ENCODE results near the gene CHADL. TPM values are rescaled to one million over a fixed set of nuclear protein-coding genes. Genes with fewer than 3 reads are reported as not detected.
A peak's percentile ranks its signal among the peaks of the same experiment; 100 is the strongest.

CHADL gene
- total and polyA plus RNA-seq, 9 of the 15 experiments (the other 6 are each of a cell fraction or from before 2014, with no cell fraction given): not detected

DNA sequence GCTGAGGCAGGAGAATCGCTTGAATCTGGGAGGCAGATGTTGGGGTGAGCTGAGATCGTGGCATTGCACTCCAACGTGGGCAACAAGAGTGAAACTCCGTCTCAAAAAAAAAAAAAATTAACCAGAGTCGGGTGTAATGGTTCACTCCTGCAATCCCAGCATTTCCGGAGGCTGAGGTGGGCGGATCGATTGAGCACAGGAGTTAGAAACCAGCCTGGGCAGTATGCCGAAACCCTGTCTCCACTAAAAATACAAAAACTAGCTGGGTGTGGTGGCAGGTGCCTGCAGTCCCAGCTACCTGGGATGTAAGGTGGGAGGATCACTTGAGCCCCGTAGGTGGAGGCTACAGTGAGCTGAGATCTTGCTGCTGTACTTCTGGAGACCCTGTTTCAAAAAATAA, 43.7 kb upstream of the CHADL start:
- intact Hi-C loops (cut with micrococcal nuclease): loop anchor here (10.0 kb wide), 1 partner anchor 180 kb away; the partner anchor contains the start of genes ACO2 and PHF5A

More for the DNA sequence above, 43.7 kb upstream of the CHADL start:
- no peak for ATAC-seq
- peak overlapping the region; percentile 96; the same call in 1 of the 2 replicates for H3K4me3 ChIP-seq
- H3K27ac ChIP-seq (ENCODE audit: extremely low read depth, low read depth, low read length): no peak overlapping the region
- TF ChIP-seq, protein P1, sequence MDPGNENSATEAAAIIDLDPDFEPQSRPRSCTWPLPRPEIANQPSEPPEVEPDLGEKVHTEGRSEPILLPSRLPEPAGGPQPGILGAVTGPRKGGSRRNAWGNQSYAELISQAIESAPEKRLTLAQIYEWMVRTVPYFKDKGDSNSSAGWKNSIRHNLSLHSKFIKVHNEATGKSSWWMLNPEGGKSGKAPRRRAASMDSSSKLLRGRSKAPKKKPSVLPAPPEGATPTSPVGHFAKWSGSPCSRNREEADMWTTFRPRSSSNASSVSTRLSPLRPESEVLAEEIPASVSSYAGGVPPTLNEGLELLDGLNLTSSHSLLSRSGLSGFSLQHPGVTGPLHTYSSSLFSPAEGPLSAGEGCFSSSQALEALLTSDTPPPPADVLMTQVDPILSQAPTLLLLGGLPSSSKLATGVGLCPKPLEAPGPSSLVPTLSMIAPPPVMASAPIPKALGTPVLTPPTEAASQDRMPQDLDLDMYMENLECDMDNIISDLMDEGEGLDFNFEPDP (CRISPR knock-in tag; IDR thresholded peaks at IDR 0.05): no peak
- TF ChIP-seq SIN3B (IDR thresholded peaks at IDR 0.05; ENCODE audit: low read depth): no peak
- no peak for TF ChIP-seq SRSF9 (IDR thresholded peaks at IDR 0.05; ENCODE audit: borderline replicate concordance, low read depth, low read length)
- TF ChIP-seq EHMT2 (IDR thresholded peaks at IDR 0.05): no peak
- TF ChIP-seq BMI1 (IDR thresholded peaks at IDR 0.05; ENCODE audit: low read length): no peak
- TF ChIP-seq, protein P2, sequence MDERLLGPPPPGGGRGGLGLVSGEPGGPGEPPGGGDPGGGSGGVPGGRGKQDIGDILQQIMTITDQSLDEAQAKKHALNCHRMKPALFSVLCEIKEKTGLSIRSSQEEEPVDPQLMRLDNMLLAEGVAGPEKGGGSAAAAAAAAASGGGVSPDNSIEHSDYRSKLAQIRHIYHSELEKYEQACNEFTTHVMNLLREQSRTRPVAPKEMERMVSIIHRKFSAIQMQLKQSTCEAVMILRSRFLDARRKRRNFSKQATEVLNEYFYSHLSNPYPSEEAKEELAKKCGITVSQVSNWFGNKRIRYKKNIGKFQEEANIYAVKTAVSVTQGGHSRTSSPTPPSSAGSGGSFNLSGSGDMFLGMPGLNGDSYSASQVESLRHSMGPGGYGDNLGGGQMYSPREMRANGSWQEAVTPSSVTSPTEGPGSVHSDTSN (CRISPR knock-in tag; IDR thresholded peaks at IDR 0.05; ENCODE audit: low read depth): no peak
- TF ChIP-seq, protein P2 (tag; conservative IDR thresholded peaks at IDR 0.05; ENCODE audit: low read depth): no peak
- TF ChIP-seq, protein P3, sequence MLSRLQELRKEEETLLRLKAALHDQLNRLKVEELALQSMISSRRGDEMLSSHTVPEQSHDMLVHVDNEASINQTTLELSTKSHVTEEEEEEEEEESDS (CRISPR knock-in tag; IDR thresholded peaks at IDR 0.05): no peak
- no peak for TF ChIP-seq HDAC3 (IDR thresholded peaks at IDR 0.05; ENCODE audit: borderline replicate concordance, partially characterized antibody)
- TF ChIP-seq MTF1 (CRISPR knock-in tag; IDR thresholded peaks at IDR 0.05; ENCODE audit: borderline replicate concordance): no peak
- TF ChIP-seq ZNF165 (CRISPR knock-in tag; IDR thresholded peaks at IDR 0.05; ENCODE audit: borderline replicate concordance): no peak
- TF ChIP-seq CBX5 (IDR thresholded peaks at IDR 0.05; ENCODE audit: borderline replicate concordance, low read depth): no peak
- TF ChIP-seq TAF1 (IDR thresholded peaks at IDR 0.05; ENCODE audit: control insufficient read depth, extremely low read depth, insufficient read depth, low read length, severe bottlenecking): no peak
- TF ChIP-seq ZNF354B (CRISPR knock-in tag; IDR thresholded peaks at IDR 0.05): no peak
- TF ChIP-seq, protein P4, sequence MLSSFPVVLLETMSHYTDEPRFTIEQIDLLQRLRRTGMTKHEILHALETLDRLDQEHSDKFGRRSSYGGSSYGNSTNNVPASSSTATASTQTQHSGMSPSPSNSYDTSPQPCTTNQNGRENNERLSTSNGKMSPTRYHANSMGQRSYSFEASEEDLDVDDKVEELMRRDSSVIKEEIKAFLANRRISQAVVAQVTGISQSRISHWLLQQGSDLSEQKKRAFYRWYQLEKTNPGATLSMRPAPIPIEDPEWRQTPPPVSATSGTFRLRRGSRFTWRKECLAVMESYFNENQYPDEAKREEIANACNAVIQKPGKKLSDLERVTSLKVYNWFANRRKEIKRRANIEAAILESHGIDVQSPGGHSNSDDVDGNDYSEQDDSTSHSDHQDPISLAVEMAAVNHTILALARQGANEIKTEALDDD (IDR thresholded peaks at IDR 0.05): no peak
- no peak for TF ChIP-seq GTF2F1 (IDR thresholded peaks at IDR 0.05; ENCODE audit: low read depth, low read length)
- H3K9ac ChIP-seq (ENCODE audit: insufficient read depth in 1 of 2, low read depth in 2 of 2, low read length in 2 of 2): peak overlapping the region; percentile 89 to 96
- peaks cover 47% of the 10 kb centered on the region for H3K36me3 ChIP-seq (ENCODE audit: control insufficient read depth, insufficient read depth, low read length)
- ChIA-PET POLR2A (no interaction called here), CTCF (ENCODE audit: low intra/inter-chr PET ratio) (no interaction called here)
- H3K79me2 ChIP-seq (ENCODE audit: control insufficient read depth, insufficient read depth, low read length): peaks cover 41% of the 10 kb centered on the region
- H4K20me1 ChIP-seq (replicated peaks; ENCODE audit: control insufficient read depth, insufficient read depth, low read length): no peaks in the 10 kb centered on the region
- no peaks in the 10 kb centered on the region for H3K27me3 ChIP-seq (ENCODE audit: control insufficient read depth in 2 of 2, insufficient read depth in 2 of 2, low read length in 2 of 2)
- H3K9me1 ChIP-seq (ENCODE audit: control insufficient read depth, insufficient read depth, low read length): no peaks in the 10 kb centered on the region
- no peak overlapping the region for H2AFZ ChIP-seq (ENCODE audit: low read depth, low read length)
- H3K4me2 ChIP-seq (ENCODE audit: insufficient read depth, low read length): peak overlapping the region; percentile 86; the same call in 1 of the 2 replicates
- H3K4me1 ChIP-seq (replicated peaks in 1 of 2; ENCODE audit: control insufficient read depth in 2 of 2, insufficient read depth in 2 of 2, low read length in 2 of 2): peaks cover 12 to 20% of the 10 kb centered on the region in 2 experiments; a peak in 4 of 5 replicates
- 90% methylated on average over 9 of the region's 10 CpGs for WGBS (ENCODE audit: insufficient coverage, low coverage, missing lambda C conversion rate)
- BruUV-seq (replicated peaks): no TSS peak
- no peaks in the 10 kb centered on the region for H3K9me3 ChIP-seq (replicated peaks; ENCODE audit: control insufficient read depth, insufficient read depth, low read depth, low read length)
- FAIRE-seq: no peak
- DNase-seq (ENCODE audit: extremely low read depth in 1 of 4, low spot score in 3 of 4): no peak
- in situ Hi-C loops (cut with MboI): no loop called here
